Activated CD4-positive, alpha-beta T cell treated with anti-CD3 and anti-CD28 coated beads, Interleukin-2, amount 50 U/mL, for 16 hours (primary cell): ENCODE results near the gene LAYN.
A peak's percentile ranks its signal among the peaks of the same experiment; 100 is the strongest.

Source experiments
- DNase-seq: peaks from one replicate; pipeline ENCODE4 v3.0.0-alpha.2; 2020

The LAYN gene

GRCh38 chr11:111540114-111540936 lies at the start of gene LAYN:
LAYN (plus strand) TSS chr11:111540720; CDS start chr11:111540844, 124 bp downstream.
- DNase-seq, result no peak

- DNase-seq, result no peak
Observed at GRCh38 chr11:111494040-111494439, 46.5 kb upstream of the LAYN start.

GRCh38 chr11:111499483-111499882 lies 41.0 kb upstream of the LAYN start:
- DNase-seq, result no peak

- DNase-seq, result no peak
Observed at GRCh38 chr11:111500481-111500880, 40.0 kb upstream of the LAYN start.

- no peak for DNase-seq
Observed at GRCh38 chr11:111502611-111503010, 37.9 kb upstream of the LAYN start.

GRCh38 chr11:111510311-111510710 lies 30.2 kb upstream of the LAYN start:
- no peak for DNase-seq

GRCh38 chr11:111512296-111513239 lies 28.0 kb upstream of the LAYN start, which contains the start of gene BTG4:
BTG4 (minus strand) TSS chr11:111512386; CDS start chr11:111498776, 13,610 bp downstream.
- peak; percentile 18 for DNase-seq

- no peak for DNase-seq
Observed at GRCh38 chr11:111513240-111513605, 27.3 kb upstream of the LAYN start.

- no peak for DNase-seq
Observed at GRCh38 chr11:111514216-111515031, 26.1 kb upstream of the LAYN start, which contains the start of gene HOATZ. HOATZ (plus strand) TSS chr11:111514778; CDS start chr11:111514785, 7 bp downstream.

GRCh38 chr11:111515591-111515990 lies 24.9 kb upstream of the LAYN start:
- no peak for DNase-seq

- no peak for DNase-seq
Observed at GRCh38 chr11:111518668-111519067, 21.9 kb upstream of the LAYN start.

- no peak for DNase-seq
Observed at GRCh38 chr11:111520560-111520959, 20.0 kb upstream of the LAYN start.

GRCh38 chr11:111521135-111521534 lies 19.4 kb upstream of the LAYN start:
- no peak for DNase-seq

- no peak for DNase-seq
Observed at GRCh38 chr11:111522426-111522825, 18.1 kb upstream of the LAYN start.

GRCh38 chr11:111523343-111523742 lies 17.2 kb upstream of the LAYN start:
- no peak for DNase-seq

- DNase-seq, result no peak
Observed at GRCh38 chr11:111524056-111524455, 16.5 kb upstream of the LAYN start.

- no peak for DNase-seq
Observed at GRCh38 chr11:111525456-111525855, 15.1 kb upstream of the LAYN start.

GRCh38 chr11:111526501-111526900 lies 14.0 kb upstream of the LAYN start:
- peak; percentile 30 for DNase-seq

GRCh38 chr11:111527279-111527678 lies 13.2 kb upstream of the LAYN start:
- no peak for DNase-seq

- DNase-seq, result peak; percentile 41
Observed at GRCh38 chr11:111528557-111528956, 12.0 kb upstream of the LAYN start.

- DNase-seq, result no peak
Observed at GRCh38 chr11:111530091-111530490, 10.4 kb upstream of the LAYN start.

GRCh38 chr11:111531136-111531535 lies 9.4 kb upstream of the LAYN start:
- peak; percentile 25 for DNase-seq
